ENCODE measurements around the gene RGMB.
A peak's percentile ranks its signal among the peaks of the same experiment; 100 is the strongest.

The RGMB gene

GRCh38 chr5:98827588-98828284 lies 54.3 kb downstream of the RGMB start:
- DNase-seq (ENCODE audit: low read depth), result no peak
- TF ChIP-seq CTCF (conservative IDR thresholded peaks at IDR 0.05; ENCODE audit: low read depth, low read length), result no peak
- H3K4me3 ChIP-seq (ENCODE audit: low read depth, low read length), result no peak overlapping the region

DNA sequence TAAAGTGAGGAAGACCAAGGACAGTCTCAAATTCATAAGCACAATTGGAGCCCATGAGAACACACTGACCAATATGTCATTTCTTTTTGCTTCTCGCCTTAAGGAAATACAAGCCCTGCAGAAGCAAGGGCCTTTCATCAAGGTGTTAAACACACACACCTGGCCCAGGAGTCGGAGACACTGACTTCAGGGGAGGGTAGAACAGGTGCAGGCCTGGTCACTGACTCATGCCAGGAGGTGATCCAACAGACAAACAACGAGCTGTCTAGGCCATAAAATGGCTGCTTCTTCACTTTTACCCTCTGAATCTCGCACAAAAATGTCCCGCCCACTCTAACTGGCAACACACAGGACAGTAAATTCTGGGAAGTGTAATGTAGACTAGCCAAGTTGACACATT lies 62.7 kb downstream of the RGMB start:
- no peak for TF ChIP-seq CTCF (conservative IDR thresholded peaks at IDR 0.05; ENCODE audit: low read depth, low read length)

DNA sequence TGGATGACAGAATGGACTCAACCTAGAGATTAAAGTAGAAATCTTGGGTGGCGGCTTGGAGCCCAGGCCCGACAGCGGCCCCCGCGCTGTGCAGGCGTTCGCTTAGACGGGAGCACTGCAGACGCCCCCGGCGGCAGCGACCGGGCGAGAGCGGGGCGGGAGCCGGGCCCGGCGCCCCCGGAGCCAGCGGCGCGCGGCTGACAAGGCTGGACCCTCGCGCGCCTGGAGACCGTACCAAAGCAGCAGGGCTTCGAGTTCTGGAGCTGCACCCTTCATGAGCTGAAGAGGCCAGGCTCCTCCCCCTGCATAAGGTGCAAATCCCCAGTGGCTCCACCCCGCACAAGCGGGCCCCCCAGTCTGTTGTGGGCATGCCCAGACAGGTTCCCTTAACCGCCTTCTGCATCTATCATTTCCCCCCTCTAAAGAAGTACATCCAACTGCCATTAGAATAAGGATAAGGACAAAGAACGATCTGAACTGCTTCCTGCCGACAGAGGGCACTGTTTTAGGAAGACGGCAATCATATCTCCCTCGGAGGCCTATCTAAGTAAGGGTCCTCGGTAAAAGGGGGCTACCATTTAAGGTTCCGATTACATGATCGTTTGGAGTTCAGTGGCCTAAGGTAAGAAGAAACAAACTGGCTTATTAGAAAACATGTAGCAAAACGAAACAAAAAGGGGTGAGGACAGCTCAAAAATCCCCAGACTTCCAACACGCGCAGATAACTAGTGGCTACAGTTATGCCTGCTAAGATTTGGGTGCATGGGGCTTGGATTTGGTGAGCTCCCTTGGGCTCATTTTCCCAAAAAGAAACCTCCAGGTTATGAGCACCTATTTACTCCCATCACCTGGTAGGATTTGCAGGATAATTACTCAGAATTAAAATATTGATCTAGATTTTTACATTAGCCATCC lies 66.3 kb downstream of the RGMB start:
- TF ChIP-seq CTCF (conservative IDR thresholded peaks at IDR 0.05; ENCODE audit: low read depth, low read length), result peak; percentile 67
- H3K4me3 ChIP-seq (ENCODE audit: low read depth, low read length), result peak overlapping the region; percentile 44
- DNase-seq (ENCODE audit: low read depth), result peak; percentile 53

More for the DNA sequence above, 62.7 kb downstream of the RGMB start:
- DNase-seq (ENCODE audit: low read depth), result no peak
- no peak overlapping the region for H3K4me3 ChIP-seq (ENCODE audit: low read depth, low read length)

- H3K4me3 ChIP-seq (ENCODE audit: low read depth, low read length), result no peak overlapping the region
- no peak for DNase-seq (ENCODE audit: low read depth)
- TF ChIP-seq CTCF (conservative IDR thresholded peaks at IDR 0.05; ENCODE audit: low read depth, low read length), result no peak
Measured at GRCh38 chr5:98840946-98841345, 67.5 kb downstream of the RGMB start.

GRCh38 chr5:98843481-98843880 lies 70.0 kb downstream of the RGMB start:
- TF ChIP-seq CTCF (conservative IDR thresholded peaks at IDR 0.05; ENCODE audit: low read depth, low read length), result no peak
- H3K4me3 ChIP-seq (ENCODE audit: low read depth, low read length), result no peak overlapping the region
- DNase-seq (ENCODE audit: low read depth), result no peak

DNA sequence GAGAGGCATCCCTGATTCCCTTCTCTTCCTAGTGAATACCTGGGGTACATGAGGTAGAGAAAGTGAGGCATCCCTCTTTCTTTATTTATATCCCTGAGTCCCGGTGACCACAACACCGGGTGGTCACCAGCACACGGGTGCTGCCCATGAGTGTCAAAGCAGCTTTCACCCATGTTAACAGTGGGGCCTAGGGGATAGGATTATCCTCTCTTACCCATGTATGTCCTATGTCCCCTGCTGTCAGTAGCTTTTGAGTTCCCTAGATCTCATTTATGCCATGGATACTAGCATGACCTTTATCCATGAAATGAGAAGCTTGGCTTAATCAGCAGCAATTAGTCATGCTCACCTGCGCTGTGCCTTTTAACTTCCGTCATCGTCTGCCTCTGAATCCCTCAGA lies 71.4 kb downstream of the RGMB start:
- no peak for TF ChIP-seq CTCF (conservative IDR thresholded peaks at IDR 0.05; ENCODE audit: low read depth, low read length)
- DNase-seq (ENCODE audit: low read depth), result no peak
- H3K4me3 ChIP-seq (ENCODE audit: low read depth, low read length), result no peak overlapping the region

Measured in choroid plexus epithelial cell (primary cell).